ENCODE results near the gene CROT.
"Not testable (repeated sequence)": the region's sequence is repeated elsewhere in the genome, so short reads cannot be mapped to it uniquely, and the experiment has no call there.

Gene CROT, protein sequence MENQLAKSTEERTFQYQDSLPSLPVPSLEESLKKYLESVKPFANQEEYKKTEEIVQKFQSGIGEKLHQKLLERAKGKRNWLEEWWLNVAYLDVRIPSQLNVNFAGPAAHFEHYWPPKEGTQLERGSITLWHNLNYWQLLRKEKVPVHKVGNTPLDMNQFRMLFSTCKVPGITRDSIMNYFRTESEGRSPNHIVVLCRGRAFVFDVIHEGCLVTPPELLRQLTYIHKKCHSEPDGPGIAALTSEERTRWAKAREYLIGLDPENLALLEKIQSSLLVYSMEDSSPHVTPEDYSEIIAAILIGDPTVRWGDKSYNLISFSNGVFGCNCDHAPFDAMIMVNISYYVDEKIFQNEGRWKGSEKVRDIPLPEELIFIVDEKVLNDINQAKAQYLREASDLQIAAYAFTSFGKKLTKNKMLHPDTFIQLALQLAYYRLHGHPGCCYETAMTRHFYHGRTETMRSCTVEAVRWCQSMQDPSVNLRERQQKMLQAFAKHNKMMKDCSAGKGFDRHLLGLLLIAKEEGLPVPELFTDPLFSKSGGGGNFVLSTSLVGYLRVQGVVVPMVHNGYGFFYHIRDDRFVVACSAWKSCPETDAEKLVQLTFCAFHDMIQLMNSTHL

DNA sequence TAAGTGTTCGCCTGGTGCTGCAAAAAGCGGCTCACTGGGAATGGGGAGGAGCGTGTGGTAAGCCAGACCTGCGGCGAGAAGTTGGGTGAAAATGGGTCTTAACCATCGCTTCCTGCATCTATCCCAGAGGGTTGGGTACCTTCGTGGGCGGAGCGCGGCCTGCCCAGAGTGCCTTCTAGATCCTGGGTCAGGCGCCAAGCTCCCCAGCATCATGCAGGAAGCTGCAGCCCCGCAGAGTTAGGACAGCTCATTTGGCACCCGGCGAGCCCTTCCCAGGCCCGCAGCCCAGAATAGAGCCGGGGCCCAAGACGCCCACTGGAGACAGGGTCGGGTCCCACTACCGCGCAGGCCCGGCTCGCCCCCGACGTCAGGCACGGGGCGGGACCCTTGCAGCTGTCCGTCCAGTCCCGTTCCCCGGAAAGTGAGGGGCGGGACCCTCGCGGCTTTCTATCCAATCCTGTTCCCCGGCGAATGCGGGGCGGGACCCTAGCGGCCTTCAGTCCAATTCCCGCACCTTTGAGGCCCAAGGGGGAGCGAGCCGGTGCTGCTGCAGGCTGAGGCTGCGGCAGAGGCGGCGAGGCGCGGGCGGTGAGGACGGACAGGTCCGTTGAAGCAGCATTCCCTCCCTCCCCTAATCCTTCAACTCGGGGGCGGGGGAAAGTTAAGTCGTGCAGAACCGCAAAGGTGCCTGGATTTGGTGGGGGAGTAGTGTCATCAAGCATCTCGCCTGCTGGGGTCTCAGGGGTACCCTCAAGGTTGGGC lies at the start of gene CROT:
CROT (plus strand) TSS at position 499 of the 762 bp plus-strand sequence. CDS start 3,405 bp downstream, outside the sequence.
- DNase-seq (ENCODE audit: low read depth in 2 of 2, low spot score in 1 of 2) = peak; percentile 85 to 88

DNA sequence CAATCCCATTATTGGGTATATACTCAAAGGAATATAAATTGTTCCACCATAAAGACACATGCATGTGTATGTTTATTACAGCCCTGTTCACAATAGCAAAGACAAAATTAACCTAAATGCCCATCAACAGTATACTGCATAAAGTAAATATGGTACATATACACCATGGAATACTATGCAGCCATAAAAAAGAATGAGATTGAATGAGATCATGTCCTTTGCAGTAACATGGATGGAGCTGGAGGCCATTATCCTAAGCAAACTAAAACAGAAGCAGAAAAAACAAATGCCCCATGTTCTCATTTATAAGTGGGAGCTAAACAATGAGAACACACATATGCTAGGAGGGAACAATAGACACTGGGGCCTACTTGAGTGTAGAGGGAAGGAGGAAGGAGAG lies 44.7 kb upstream of the CROT start:
- DNase-seq (ENCODE audit: low read depth in 2 of 2, low spot score in 1 of 2) = no peak

DNA sequence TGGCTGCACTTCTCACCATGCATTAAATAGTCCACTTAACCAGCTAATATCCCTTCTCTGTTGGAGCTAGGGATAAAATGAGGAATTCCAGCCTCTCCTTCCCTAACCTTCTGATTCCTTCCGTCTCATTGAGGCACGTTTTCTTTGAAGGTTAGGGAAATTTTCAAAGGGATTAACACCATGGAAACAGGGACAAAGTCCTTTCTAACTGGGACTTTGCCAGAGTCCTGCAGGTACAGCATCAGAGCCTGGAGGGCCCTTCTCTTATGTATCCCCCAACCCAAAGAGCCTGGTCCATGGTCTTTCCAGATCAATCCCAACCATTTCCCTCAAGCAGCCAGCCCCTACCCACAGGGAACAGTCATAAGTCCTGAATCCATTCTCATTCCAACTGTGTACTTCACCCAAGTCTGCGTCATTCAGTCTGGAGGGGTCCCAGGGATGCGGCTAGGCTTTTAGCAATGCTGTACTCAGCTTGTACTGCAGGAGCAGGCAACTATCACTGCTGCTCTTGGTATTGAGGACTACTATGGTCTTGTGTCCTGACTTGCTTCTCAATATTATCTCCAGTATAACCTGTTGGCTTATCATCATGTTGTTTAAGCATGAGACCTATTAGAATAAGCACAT lies 34.6 kb upstream of the CROT start:
- DNase-seq (ENCODE audit: low read depth in 2 of 2, low spot score in 1 of 2) = no peak

DNA sequence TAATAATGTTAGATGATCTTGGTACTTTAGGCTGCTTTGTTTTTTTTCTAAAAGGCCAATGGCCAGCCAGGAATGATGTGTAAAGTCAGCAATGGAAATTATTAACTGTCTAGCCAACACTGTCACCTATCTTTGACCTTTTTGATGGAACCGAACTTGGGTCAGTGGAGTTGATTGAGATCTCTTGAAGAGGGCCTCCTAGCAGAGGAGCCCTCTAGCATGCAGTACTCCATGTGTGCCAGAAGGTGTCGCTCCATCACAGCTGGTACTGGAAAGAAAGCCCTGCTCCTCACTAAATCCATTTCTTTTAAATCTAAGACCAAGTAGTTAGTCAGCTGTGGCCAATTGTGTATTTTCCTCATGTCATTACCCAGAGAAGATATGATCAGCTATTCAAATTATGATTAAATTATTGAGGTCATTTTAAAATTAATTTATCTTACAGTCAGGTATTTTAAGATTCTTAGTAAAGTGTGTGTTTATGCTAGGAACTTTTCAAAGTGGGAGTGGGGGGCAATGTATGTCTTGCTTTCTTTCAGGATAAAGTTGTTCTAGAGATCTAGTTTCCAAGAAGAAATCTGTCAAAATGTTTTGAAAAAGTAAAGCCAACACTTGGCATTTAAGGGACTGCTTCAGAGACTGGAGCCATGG lies 33.1 kb upstream of the CROT start:
- DNase-seq (ENCODE audit: low read depth in 2 of 2, low spot score in 1 of 2) = peak; percentile 35 to 43

DNA sequence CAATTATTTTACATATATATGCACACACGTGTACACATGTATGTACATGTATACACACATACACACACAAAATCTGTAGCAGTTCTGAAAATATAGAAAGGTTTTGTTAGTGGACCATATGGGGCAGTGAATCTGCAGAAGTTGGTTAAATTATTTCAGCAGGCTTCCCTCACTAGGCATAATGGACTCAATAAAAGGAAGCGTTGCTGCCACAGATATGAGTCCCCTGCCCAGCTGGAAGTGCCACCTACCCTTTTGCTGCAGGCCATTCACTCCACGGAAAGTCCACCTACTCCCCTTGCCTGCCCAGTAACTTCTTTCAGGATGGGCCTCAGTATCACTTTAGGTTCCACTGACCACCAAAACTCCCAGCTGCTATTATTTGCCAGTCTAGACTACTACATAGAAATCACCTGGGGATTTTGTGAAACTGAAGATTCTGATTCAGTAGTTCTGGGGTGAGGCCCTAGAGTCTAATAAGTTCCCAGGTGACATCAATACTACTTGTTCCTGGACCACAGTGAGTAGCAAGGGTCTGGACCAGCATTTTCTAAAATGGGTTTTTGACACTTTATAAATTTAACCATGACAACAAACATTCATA lies 29.3 kb upstream of the CROT start:
- no peak for DNase-seq (ENCODE audit: low read depth in 2 of 2, low spot score in 1 of 2)

DNA sequence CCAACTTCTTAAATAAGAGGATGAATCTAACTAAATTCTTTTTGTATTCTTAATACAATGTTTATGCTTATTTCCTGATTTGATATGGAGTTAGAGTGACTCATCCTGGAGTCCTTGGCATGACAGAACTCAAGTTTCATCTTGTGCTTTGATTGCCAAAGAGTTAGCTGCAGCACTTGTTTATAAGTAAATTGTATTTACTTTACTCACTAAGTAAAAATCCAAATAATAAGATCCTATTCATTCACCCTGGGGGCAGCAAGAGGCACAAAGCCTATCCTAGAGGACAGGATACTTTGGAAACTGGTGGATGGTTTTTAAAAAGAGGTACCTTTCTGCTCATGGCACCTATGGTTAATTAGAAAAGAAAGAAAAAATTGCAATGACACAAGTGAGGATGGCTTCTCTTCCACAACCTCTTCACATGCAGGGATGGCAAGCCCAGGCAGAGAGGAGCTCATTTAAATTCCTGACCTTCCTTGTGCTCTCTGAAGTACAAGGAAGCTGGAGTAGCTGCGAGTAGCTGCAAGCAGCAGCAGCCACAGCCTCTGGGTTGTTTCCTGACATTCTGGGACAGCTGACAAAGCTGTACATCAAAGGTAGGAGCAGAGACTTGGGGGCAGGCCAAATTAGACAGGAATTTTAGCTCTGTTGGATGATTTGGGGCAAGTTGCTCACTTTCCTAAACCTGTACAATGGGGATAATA lies 28.5 kb upstream of the CROT start:
- DNase-seq (ENCODE audit: low read depth in 2 of 2, low spot score in 1 of 2) = no peak

DNA sequence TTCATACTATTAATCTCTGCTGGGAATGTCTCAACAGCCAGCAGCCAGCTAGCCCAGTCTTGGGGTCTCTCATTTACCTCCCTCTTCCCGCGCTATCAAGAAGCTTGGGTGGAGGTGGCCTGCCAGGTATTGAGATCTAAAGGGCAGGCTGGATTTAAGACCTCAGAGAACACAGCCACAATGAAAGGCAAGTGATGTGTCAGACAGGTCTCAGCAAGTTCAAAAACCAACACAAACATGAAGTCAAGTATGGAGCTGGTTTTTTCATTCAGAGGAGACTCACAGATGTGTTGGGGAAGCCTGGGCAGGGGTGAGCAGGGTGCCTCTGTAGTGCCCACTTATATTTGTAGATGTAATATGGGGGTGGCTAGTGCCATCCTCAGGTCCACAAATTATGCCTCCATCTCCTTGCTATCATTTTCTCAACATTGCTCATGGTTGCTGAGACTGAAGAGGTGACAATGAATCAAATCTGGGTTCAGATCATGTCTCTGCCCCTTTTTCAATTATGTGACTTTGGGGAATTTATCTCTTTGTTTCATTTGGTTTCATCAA lies 27.7 kb upstream of the CROT start:
- DNase-seq (ENCODE audit: low read depth in 2 of 2, low spot score in 1 of 2) = no peak

DNA sequence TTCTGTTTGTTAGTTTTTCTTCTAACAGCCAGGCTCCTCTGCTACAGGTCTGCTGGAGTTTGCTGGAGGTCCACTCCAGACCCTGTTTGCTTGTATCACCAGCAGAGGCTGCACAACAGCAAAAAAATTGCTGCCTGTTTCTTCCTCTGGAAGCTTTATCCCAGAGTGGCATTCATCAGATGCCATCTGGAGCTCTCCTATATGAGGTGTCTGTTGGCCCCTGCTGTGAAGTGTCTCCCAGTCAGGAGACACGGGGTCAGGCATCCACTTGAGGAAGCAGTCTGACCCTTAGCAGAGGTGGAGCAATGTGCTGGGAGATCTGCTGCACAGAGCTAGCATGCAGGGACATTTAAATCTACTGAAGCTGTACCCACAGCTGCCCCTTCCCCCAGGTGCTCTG lies 26.7 kb upstream of the CROT start:
- no peak for DNase-seq (ENCODE audit: low read depth in 2 of 2, low spot score in 1 of 2)

DNA sequence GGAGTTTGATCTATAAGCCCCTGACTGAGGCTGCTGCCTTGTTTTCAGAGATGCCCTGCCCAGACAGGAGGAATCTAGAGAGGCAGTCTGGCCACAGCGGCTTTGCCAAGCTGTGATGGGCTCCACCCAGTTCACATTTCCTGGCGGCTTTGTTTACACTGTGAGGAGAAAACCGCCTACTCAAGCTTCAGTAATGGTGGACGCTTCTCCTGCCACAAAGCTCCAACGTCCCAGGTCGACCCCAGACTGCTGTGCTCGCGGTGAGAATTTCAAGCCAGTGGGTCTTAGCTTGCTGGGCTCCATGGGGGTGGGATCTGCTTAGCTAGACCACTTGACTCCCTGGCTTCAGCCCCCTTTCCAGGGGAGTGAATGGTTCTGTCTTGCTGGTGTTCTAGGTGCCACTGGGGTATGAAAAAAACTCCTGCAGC lies 26.3 kb upstream of the CROT start:
- not testable (repeated sequence) for DNase-seq (ENCODE audit: low read depth in 2 of 2, low spot score in 1 of 2)

DNA sequence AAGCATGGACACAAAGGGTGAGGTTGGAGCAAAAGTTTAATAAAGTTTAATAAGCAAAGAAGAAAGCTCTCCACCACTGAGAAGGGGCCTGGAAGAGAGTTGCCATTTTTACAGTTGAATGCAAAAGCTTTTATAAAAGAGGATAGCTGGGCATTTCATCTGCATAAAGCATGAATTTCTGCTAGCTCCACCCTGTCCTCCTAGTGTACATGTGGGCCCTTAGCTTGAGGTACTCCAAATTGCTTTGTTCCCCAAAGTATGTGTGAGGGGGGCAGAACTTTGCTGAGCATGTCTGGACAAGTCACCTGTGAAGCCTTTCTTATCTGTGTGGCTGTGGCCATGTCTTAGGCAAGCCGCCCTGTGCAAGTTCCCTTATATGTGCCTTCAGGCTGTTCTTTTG lies 22.6 kb upstream of the CROT start:
- DNase-seq (ENCODE audit: low read depth in 2 of 2, low spot score in 1 of 2) = no peak

DNA sequence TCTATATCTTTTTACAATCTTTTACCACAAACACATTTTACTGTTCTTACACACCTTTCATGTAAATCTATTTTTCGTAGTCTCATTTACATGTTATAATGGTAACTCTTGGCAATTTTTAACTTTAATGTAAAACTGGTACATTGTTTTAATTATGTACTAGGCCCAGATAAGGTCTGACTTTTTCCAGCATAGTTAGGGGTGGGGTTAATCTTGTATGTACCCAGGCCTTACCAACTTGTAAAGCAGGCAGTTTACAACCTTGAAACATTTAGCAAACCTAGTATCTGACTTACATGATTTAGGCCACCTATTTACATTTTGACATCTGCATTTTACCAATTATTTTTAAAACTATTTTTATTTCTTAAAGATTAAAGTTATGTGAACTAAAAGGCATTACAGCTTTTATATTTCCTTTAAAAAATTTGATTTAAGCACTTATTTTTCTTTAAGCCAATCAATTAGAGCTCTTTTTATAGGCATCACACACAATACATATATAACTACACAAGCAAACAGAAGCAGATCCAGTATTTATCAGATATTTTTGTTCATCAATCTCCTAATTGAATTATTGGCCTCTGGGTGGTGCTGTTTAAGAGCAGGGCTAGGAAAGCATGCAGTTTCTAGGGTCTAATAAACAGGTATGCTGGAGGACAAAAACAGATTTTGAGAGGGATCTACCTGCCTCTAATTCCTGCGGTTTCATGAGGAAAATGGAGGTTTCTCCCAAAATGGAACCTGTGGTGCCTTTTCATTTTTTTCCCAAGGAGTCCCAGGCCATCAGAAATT lies 19.7 kb upstream of the CROT start:
- no peak for DNase-seq (ENCODE audit: low read depth in 2 of 2, low spot score in 1 of 2)

DNA sequence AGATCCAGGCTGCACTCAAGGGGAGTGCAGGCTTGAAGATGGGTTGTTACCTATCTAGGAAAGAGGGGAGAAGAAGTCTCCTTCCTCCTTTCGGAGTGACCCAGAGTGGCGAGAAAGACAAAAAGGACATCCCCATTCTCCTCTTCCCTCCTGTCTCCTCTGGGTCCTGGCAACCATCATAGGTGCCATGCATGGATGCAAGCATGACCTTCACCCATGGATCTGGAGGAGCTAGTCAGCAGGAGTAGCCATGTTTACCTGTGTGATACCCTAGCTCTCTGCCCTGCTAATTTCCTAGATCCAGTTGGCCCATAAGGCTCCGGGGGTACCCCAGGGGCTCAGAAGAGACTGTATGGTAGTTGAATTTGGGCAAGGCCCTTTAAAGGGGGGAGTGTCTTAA lies 17.2 kb upstream of the CROT start:
- DNase-seq (ENCODE audit: low read depth in 2 of 2, low spot score in 1 of 2) = no peak

DNA sequence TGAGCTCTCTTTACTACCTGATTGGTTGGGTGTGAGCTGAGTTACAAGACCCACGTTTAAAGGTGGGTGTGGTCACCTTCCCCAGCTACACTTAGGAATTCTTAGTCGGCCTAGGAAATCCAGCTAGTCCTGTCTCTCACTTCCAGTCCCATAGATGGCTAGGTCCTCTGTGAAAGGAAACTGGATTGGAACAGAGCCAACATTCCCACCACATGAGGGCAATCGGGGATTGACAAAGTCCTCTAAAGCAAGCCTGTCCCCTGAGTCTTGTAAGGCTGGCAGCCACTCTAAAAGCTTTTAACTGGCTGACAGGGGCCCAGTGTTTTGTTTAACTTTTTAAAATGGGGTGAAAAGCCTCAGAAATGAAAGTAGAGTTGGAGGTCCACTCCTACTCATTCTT lies 15.1 kb upstream of the CROT start:
- no peak for DNase-seq (ENCODE audit: low read depth in 2 of 2, low spot score in 1 of 2)

DNA sequence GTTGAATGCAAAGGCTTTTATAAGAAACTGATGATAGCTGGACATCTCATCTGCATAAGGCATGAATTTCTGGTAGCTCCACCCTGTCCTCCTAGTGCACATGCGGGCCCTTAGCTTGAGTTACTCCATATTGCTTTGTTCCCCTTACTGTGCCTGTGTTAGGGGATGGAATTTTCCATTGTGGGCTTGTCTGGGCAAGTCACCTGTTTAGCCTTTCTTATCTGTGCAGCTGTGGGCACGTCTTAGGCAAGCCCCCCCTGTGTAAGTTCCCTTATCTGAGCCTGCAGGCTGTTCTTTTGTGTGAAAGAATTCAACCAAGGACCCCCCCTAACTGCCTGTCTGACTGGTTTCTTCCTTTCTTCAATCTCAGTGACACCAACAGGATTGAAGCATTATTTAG lies 14.5 kb upstream of the CROT start:
- no peak for DNase-seq (ENCODE audit: low read depth in 2 of 2, low spot score in 1 of 2)

DNA sequence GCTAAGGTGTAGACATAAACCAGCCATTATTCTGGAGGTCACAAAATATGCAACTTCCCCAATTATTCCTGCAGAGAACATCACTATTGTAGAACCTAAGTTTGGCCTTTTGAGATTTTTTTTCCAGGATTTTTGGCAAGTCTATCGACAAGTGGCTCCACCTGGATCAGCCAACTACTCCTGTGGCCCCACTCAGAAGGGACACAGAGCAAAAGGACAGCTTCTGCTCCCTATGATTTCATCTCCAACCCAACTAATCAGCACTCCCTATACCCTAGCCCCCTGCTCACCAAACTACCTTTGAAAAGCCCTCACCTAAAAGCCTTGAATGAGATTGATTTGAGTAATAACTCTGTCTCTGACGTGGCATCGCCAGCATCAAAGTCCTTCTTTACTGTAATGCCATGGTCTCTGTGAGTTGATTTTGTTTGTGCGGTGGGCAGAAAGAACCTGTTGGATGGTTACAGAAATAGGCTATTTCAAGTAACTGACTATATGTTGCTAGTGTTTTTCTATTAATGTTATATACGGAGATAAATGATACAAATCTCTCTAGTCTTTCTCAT lies 13.7 kb upstream of the CROT start:
- no peak for DNase-seq (ENCODE audit: low read depth in 2 of 2, low spot score in 1 of 2)

DNA sequence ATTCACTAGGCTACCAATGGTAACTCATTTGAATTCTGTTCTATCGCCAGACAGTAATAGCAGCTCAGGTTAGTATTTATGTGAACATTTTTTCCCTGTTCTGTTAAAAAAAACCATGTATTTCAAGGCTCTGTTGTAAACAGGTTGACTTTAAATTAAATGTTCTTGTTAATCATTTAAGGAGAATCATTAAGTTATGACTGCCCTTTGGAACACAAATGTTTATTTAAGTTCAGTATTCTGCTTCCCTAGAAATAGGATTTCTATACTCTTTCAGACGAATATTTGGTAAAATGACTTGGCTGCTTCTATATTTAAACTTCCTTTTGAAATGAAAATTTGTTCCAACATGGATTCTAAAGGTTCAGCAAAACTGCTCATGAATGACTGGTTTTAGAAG lies 13.1 kb upstream of the CROT start:
- no peak for DNase-seq (ENCODE audit: low read depth in 2 of 2, low spot score in 1 of 2)

DNA sequence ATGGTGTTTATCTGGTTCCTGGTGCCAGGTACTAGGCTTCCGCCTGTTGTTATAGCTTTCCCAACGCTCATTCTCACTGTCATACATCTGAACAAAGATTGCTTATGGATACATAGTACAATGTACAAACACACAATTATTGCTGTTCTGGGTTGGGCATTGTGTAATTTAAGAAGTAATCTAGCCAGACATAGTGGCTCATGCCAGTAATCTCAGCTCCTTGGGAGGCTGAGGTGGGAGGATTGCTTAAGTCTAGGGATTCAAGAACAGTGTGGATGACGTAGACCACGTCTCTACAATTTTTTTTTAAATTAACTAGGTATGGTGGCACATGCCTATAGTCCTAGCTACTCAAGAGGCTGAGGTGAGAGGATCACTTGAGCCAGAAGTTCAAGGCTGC lies 9.3 kb upstream of the CROT start:
- DNase-seq (ENCODE audit: low read depth in 2 of 2, low spot score in 1 of 2) = no peak

DNA sequence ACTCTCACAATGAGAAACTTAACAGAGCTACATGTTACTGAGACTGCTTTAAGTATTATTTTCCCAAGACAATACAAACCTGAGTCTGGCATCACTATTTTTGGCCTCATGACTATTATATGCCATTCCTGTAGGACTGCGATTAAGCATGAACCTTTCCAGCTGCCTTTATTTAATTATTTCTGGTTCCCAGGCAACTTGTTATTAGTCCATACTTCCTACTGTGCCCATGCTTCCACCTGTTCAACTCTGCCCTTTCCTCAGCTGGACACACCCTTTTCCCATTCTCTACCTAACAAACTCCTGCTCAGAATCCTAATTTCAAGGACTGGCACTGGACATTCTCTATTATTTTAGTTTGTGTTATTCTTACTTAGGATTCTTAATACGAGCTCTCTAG lies 8.1 kb upstream of the CROT start:
- no peak for DNase-seq (ENCODE audit: low read depth in 2 of 2, low spot score in 1 of 2)

All from stimulated activated CD8-positive, alpha-beta memory T cell treated with anti-CD3 and anti-CD28 coated beads, Interleukin-4, amount 100 ng/mL, for 4 hours (primary cell).